HUES6 (cell line): ENCODE data around the gene CASP2.
A peak's percentile ranks its signal among the peaks of the same experiment; 100 is the strongest.

ENCODE experiments used
- H3K27ac ChIP-seq: 2 replicates; pipeline ENCODE4 v1.7.0; 2013; ENCODE audit warnings: low read depth, mild to moderate bottlenecking, low read length, inconsistent platforms
- H3K27me3 ChIP-seq: 2 replicates; pipeline ENCODE4 v1.6.1; 2013; ENCODE audit warnings: low read length; ENCODE audit not compliant: control insufficient read depth, insufficient read depth
- H3K36me3 ChIP-seq: 2 replicates; pipeline ENCODE4 v1.6.1; 2013; ENCODE audit warnings: low read length; ENCODE audit not compliant: control insufficient read depth, insufficient read depth
- H3K4me1 ChIP-seq: 2 replicates; pipeline ENCODE4 v1.6.1; 2013; ENCODE audit warnings: low read length; ENCODE audit not compliant: control insufficient read depth, insufficient read depth
- H3K4me3 ChIP-seq: 2 replicates; pipeline ENCODE4 v1.5.1; 2013; ENCODE audit warnings: low read depth, low read length
- H3K9ac ChIP-seq: one replicate; pipeline ENCODE4 v1.6.1; 2013; ENCODE audit warnings: mild to moderate bottlenecking, low read length
- H3K9me3 ChIP-seq: 2 replicates; pipeline ENCODE4 v1.6.1; 2013; ENCODE audit warnings: low read depth, low read length; ENCODE audit not compliant: control insufficient read depth, insufficient read depth

Gene CASP2

GRCh38 chr7:143287935-143288826, at the start of gene CASP2:
Gene CASP2 (plus strand): TSS chr7:143288351. CDS start chr7:143288456, 105 bp downstream.
- Histone ChIP-seq H3K36me3 (peaks cover 31% of the 10 kb centered on the region), H3K27me3 (peaks cover 21% of the 10 kb centered on the region), H3K27ac (peak within 1 kb of the TSS; percentile 90), H3K9me3 (peaks cover 11% of the 10 kb centered on the region), H3K4me3 (peak within 1 kb of the TSS; percentile 83), H3K9ac (peak within 1 kb of the TSS; percentile 93), H3K4me1 (peaks cover 38% of the 10 kb centered on the region)

GRCh38 chr7:143239813-143240212, 48.3 kb upstream of the CASP2 start:
- Histone ChIP-seq H3K27me3 (0 out of 2 replicates have a peak, but pooled peaks cover 4% of the 10 kb centered on the region), H3K4me1 (no peaks in the 10 kb centered on the region), H3K36me3 (no peaks in the 10 kb centered on the region), H3K4me3 (no peak overlapping the region), H3K27ac (no peak overlapping the region), H3K9ac (no peak overlapping the region), H3K9me3 (peaks cover 6% of the 10 kb centered on the region; the same call in 1 of the 2 replicates)

GRCh38 chr7:143240291-143241168, 47.6 kb upstream of the CASP2 start:
- H3K9ac ChIP-seq, result no peak overlapping the region

GRCh38 chr7:143242306-143242705, 45.8 kb upstream of the CASP2 start:
- H3K4me1 ChIP-seq, result no peaks in the 10 kb centered on the region
- H3K36me3 ChIP-seq, result no peaks in the 10 kb centered on the region
- no peaks in the 10 kb centered on the region for H3K9me3 ChIP-seq
- 0 out of 2 replicates have a peak, but pooled peaks cover 4% of the 10 kb centered on the region for H3K27me3 ChIP-seq
- no peak overlapping the region for H3K27ac ChIP-seq
- no peak overlapping the region for H3K9ac ChIP-seq
- H3K4me3 ChIP-seq, result no peak overlapping the region

More at GRCh38 chr7:143240291-143241168, 47.6 kb upstream of the CASP2 start:
- 0 out of 2 replicates have a peak, but pooled peaks cover 4% of the 10 kb centered on the region for H3K27me3 ChIP-seq
- no peak overlapping the region for H3K4me3 ChIP-seq
- H3K4me1 ChIP-seq, result no peaks in the 10 kb centered on the region
- H3K9me3 ChIP-seq, result peaks cover 6% of the 10 kb centered on the region; the same call in 1 of the 2 replicates
- H3K36me3 ChIP-seq, result no peaks in the 10 kb centered on the region
- H3K27ac ChIP-seq, result no peak overlapping the region

GRCh38 chr7:143243111-143243510, 45.0 kb upstream of the CASP2 start:
- H3K9ac ChIP-seq, result no peak overlapping the region
- H3K36me3 ChIP-seq, result no peaks in the 10 kb centered on the region
- H3K27ac ChIP-seq, result no peak overlapping the region
- 0 out of 2 replicates have a peak, but pooled peaks cover 4% of the 10 kb centered on the region for H3K27me3 ChIP-seq
- H3K4me3 ChIP-seq, result no peak overlapping the region
- no peaks in the 10 kb centered on the region for H3K9me3 ChIP-seq
- H3K4me1 ChIP-seq, result no peaks in the 10 kb centered on the region

GRCh38 chr7:143243614-143244013, 44.5 kb upstream of the CASP2 start:
- H3K27me3 ChIP-seq, result 0 out of 2 replicates have a peak, but pooled peaks cover 4% of the 10 kb centered on the region
- no peaks in the 10 kb centered on the region for H3K9me3 ChIP-seq
- H3K4me1 ChIP-seq, result no peaks in the 10 kb centered on the region
- no peaks in the 10 kb centered on the region for H3K36me3 ChIP-seq
- H3K9ac ChIP-seq, result no peak overlapping the region
- no peak overlapping the region for H3K27ac ChIP-seq
- H3K4me3 ChIP-seq, result no peak overlapping the region

GRCh38 chr7:143244321-143244720, 43.8 kb upstream of the CASP2 start:
- no peak overlapping the region for H3K9ac ChIP-seq
- no peak overlapping the region for H3K27ac ChIP-seq
- 0 out of 2 replicates have a peak, but pooled peaks cover 4% of the 10 kb centered on the region for H3K27me3 ChIP-seq
- H3K36me3 ChIP-seq, result no peaks in the 10 kb centered on the region
- H3K4me1 ChIP-seq, result no peaks in the 10 kb centered on the region
- H3K9me3 ChIP-seq, result no peaks in the 10 kb centered on the region
- H3K4me3 ChIP-seq, result no peak overlapping the region

GRCh38 chr7:143245123-143245522, 43.0 kb upstream of the CASP2 start:
- no peak overlapping the region for H3K27ac ChIP-seq
- no peaks in the 10 kb centered on the region for H3K9me3 ChIP-seq
- H3K27me3 ChIP-seq, result 0 out of 2 replicates have a peak, but pooled peaks cover 4% of the 10 kb centered on the region
- no peak overlapping the region for H3K9ac ChIP-seq
- no peak overlapping the region for H3K4me3 ChIP-seq
- H3K36me3 ChIP-seq, result no peaks in the 10 kb centered on the region
- H3K4me1 ChIP-seq, result no peaks in the 10 kb centered on the region

- H3K27ac ChIP-seq, result no peak overlapping the region
- no peaks in the 10 kb centered on the region for H3K36me3 ChIP-seq
- no peaks in the 10 kb centered on the region for H3K27me3 ChIP-seq
- no peaks in the 10 kb centered on the region for H3K9me3 ChIP-seq
- H3K4me3 ChIP-seq, result no peak overlapping the region
- H3K9ac ChIP-seq, result no peak overlapping the region
- H3K4me1 ChIP-seq, result no peaks in the 10 kb centered on the region
Measured at GRCh38 chr7:143247372-143247771, 40.8 kb upstream of the CASP2 start.

GRCh38 chr7:143248761-143249354, 39.3 kb upstream of the CASP2 start:
- H3K27me3 ChIP-seq, result no peaks in the 10 kb centered on the region
- H3K27ac ChIP-seq, result no peak overlapping the region
- H3K9me3 ChIP-seq, result no peaks in the 10 kb centered on the region; the same call in 1 of the 2 replicates
- no peaks in the 10 kb centered on the region for H3K4me1 ChIP-seq
- H3K36me3 ChIP-seq, result no peaks in the 10 kb centered on the region
- no peak overlapping the region for H3K4me3 ChIP-seq
- no peak overlapping the region for H3K9ac ChIP-seq
